Caco-2 (cell line): ENCODE data around the gene PFDN6. TPM values are rescaled to one million over a fixed set of nuclear protein-coding genes. Genes with fewer than 3 reads are reported as not detected.
"Not testable (repeated sequence)": the region's sequence is repeated elsewhere in the genome, so short reads cannot be mapped to it uniquely, and the experiment has no call there.

Experiments used
- BruUV-seq: library from RNA; stranded (reverse); fragments of 400-500 nt; replicated peaks from 2 replicates; lab custom pipeline; 2021; lab: Mats Ljungman, UMichigan
- CTCF ChIA-PET: fragments of 300-600 bp; sonication (Branson Sonifier 250); formaldehyde crosslinking; loops from one replicate; lab custom pipeline; 2022; ENCODE audit warnings: antibody characterized with exemption; lab: Charles Lee
- POLR2A ChIA-PET: fragments of 300-600 bp; sonication (Branson Sonifier 250); formaldehyde crosslinking; loops from one replicate; lab custom pipeline; 2022; ENCODE audit warnings: antibody characterized with exemption; lab: Charles Lee
- DNase-seq, 2 experiments: peaks; one replicate each; pipeline versions ENCODE4 v3.0.0 to v3.0.0-alpha.2; 2020 to 2022
- H3K27me3 ChIP-seq: replicated peaks from 2 replicates; pipeline ENCODE4 v1.6.0; 2011; ENCODE audit warnings: low read length; ENCODE audit not compliant: control insufficient read depth, insufficient read depth
- H3K36me3 ChIP-seq: 2 replicates; pipeline ENCODE4 v1.5.1; 2011; ENCODE audit warnings: low read length; ENCODE audit not compliant: control insufficient read depth, insufficient read depth
- H3K4me1 ChIP-seq: fragments of 250-450 bp; sonication (Bioruptor Pico); 2 replicates; pipeline ENCODE4 v1.5.1; 2020; ENCODE audit warnings: mild to moderate bottlenecking
- H3K4me3 ChIP-seq: 2 replicates; pipeline ENCODE4 v1.5.1; 2011; ENCODE audit warnings: low read depth, mild to moderate bottlenecking, control low read depth, low read length
- H3K9me3 ChIP-seq: fragments of 250-450 bp; sonication (Bioruptor Pico); 2 replicates; pipeline ENCODE4 v1.5.1; 2020; ENCODE audit warnings: mild to moderate bottlenecking, moderate library complexity
- H3K27ac Mint-ChIP-seq: one replicate; pipeline ENCODE4 v1.8.0; 2022; ENCODE audit warnings: mixed read lengths; ENCODE audit not compliant: unreplicated experiment
- H3K27me3 Mint-ChIP-seq: one replicate; pipeline ENCODE4 v1.8.0; 2022; ENCODE audit warnings: mixed read lengths; ENCODE audit not compliant: insufficient read depth, unreplicated experiment
- H3K36me3 Mint-ChIP-seq: one replicate; pipeline ENCODE4 v1.8.0; 2022; ENCODE audit warnings: mild to moderate bottlenecking, mixed read lengths; ENCODE audit not compliant: insufficient read depth, unreplicated experiment
- H3K4me1 Mint-ChIP-seq: one replicate; pipeline ENCODE4 v1.8.0; 2022; ENCODE audit warnings: low read depth, mixed read lengths; ENCODE audit not compliant: unreplicated experiment
- H3K4me3 Mint-ChIP-seq: one replicate; pipeline ENCODE4 v1.8.0; 2022; ENCODE audit warnings: mild to moderate bottlenecking, moderate library complexity, mixed read lengths; ENCODE audit not compliant: unreplicated experiment
- H3K9me3 Mint-ChIP-seq: one replicate; pipeline ENCODE4 v1.8.0; 2022; ENCODE audit warnings: mixed read lengths; ENCODE audit not compliant: unreplicated experiment
- intact Hi-C: fragments of 100-400 bp; cut with micrococcal nuclease; formaldehyde crosslinking; loops from one replicate; pipeline ENCODE4 v1.10.0; 2022; ENCODE audit not compliant: unreplicated experiment
- total RNA-seq: library from RNA; stranded (reverse); gene quantifications from 2 replicates; pipeline ENCODE4 v1.2.3, GENCODE V29; 2022
- TF ChIP-seq, protein P1 (sequence below), 2 experiments: fragments of 200-600 bp in 1 of 2; IDR thresholded peaks; 1 replicate in 1 of 2; 2 replicates in 1 of 2; pipeline versions ENCODE4 v1.5.1 to v1.8.0; 2011 to 2022; ENCODE audit warnings: antibody characterized with exemption in 1 of 2, control low read depth in 1 of 2, inconsistent platforms in 1 of 2, low read depth in 1 of 2, low read length in 1 of 2, mild to moderate bottlenecking in 1 of 2, moderate library complexity in 1 of 2; ENCODE audit not compliant: insufficient read depth in 1 of 2, severe bottlenecking in 1 of 2, unreplicated experiment in 1 of 2

The PFDN6 gene
- total RNA-seq, 1 experiment from 2014 or later: 65.9 TPM

DNA sequence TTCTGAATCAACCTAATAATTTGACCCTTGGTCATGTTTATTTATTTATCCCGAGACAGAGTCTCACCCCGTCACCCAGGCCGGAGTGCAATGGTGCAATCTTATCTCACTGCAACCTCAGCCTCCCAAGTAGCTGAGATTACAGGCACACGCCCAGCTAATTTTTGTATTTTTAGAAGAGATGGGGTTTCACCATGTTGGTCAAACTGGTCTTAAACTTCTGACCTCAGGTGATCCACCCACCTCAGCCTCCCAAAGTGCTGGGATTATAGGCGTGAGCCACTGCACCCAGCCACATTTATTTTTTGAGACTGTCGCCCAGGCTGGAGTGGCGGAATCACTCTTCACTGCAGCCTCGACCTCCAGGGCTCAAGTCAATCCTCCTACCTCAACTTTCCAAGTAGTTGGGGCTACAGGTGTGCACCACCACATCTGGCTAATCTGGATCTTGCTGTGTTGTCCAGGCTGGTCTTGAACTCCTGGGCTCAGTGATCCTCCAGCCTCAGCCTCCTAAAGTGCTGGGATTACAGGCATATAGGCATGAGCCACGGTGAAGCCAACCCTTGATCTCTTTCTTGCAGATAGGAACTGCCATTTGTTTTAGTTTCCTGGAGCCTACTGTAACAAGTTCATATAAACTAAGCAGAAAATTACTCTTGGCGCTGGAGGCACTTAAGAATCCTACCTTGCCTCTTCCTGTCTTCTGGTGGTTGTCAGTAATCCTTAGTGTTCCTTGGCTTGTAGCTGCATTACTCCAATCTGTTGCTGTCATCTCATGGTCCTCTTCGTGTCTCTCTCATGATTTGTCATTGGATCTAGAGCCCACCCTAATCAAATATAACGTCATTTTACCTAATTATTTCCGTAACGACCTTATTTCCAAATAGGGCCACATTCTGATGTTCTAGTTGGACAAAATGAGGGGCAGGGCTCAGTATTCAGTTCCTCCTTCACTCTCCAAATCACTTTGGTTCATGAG lies 15.2 kb upstream of the PFDN6 start:
- BruUV-seq: no TSS peak
- no peak for DNase-seq
- H3K9me3 ChIP-seq: no peaks in the 10 kb centered on the region
- intact Hi-C loops: no loop called here
- peaks cover 9% of the 10 kb centered on the region for H3K36me3 ChIP-seq
- peak overlapping the region; percentile 80 for H3K27ac Mint-ChIP-seq
- no peaks in the 10 kb centered on the region for H3K27me3 ChIP-seq
- no peaks in the 10 kb centered on the region for H3K27me3 Mint-ChIP-seq
- H3K4me3 Mint-ChIP-seq: peak overlapping the region; percentile 95
- H3K9me3 Mint-ChIP-seq: no peaks in the 10 kb centered on the region
- H3K4me1 Mint-ChIP-seq: peaks cover 24% of the 10 kb centered on the region
- ChIA-PET POLR2A (interaction anchor here (0.6 kb wide), 1 partner anchor 43 kb away, joined by 7 read pairs; no protein-coding TSS in a partner anchor), CTCF (no interaction called here)
- TF ChIP-seq, protein P1, sequence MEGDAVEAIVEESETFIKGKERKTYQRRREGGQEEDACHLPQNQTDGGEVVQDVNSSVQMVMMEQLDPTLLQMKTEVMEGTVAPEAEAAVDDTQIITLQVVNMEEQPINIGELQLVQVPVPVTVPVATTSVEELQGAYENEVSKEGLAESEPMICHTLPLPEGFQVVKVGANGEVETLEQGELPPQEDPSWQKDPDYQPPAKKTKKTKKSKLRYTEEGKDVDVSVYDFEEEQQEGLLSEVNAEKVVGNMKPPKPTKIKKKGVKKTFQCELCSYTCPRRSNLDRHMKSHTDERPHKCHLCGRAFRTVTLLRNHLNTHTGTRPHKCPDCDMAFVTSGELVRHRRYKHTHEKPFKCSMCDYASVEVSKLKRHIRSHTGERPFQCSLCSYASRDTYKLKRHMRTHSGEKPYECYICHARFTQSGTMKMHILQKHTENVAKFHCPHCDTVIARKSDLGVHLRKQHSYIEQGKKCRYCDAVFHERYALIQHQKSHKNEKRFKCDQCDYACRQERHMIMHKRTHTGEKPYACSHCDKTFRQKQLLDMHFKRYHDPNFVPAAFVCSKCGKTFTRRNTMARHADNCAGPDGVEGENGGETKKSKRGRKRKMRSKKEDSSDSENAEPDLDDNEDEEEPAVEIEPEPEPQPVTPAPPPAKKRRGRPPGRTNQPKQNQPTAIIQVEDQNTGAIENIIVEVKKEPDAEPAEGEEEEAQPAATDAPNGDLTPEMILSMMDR (IDR thresholded peaks at IDR 0.05; ENCODE audit: insufficient read depth in 1 of 2, low read depth in 1 of 2, low read length in 1 of 2, severe bottlenecking in 1 of 2, unreplicated experiment in 1 of 2): no peak
- peaks cover 80% of the 10 kb centered on the region for H3K36me3 Mint-ChIP-seq
- 0 out of 2 replicates have a peak overlapping the region, but pooled peaks have one; percentile 6 for H3K4me3 ChIP-seq
- peaks cover 18% of the 10 kb centered on the region for H3K4me1 ChIP-seq

DNA sequence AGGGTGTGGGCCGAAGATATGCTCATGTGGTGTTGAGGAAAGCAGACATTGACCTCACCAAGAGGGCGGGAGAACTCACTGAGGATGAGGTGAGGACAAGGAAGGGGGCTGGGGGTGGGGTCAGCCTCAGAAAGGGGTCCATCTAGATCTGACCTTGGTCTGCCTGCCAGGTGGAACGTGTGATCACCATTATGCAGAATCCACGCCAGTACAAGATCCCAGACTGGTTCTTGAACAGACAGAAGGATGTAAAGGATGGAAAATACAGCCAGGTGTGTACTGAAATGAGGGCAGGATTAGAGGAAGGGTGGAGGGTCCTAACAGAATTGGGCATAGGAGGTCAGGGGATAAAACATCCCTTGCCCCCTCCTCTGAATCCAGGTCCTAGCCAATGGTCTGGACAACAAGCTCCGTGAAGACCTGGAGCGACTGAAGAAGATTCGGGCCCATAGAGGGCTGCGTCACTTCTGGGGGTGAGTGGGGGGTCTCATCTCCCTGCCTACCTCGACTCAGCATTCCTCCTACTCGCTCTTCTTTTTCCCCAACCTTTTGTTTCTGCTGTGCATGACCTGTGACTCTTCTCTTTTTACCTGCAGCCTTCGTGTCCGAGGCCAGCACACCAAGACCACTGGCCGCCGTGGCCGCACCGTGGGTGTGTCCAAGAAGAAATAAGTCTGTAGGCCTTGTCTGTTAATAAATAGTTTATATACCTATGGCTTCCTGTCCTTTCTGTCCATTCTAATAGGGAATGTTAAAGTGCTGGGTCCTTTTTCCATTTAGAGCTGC lies 13.4 kb upstream of the PFDN6 start:
- BruUV-seq, H3K36me3 ChIP-seq, H3K9me3 Mint-ChIP-seq, H3K9me3 ChIP-seq, DNase-seq, H3K4me3 ChIP-seq, H3K27me3 ChIP-seq, intact Hi-C loops, H3K27me3 Mint-ChIP-seq: not testable (repeated sequence)
- ChIA-PET POLR2A (interaction anchor here (3.0 kb wide), 1 partner anchor 13 kb away, joined by 10 read pairs; the partner anchor contains the start of genes PFDN6 and WDR46), CTCF (interaction anchor here (0.6 kb wide), 1 partner anchor 236 kb away, joined by 6 read pairs; no protein-coding TSS in a partner anchor)
- Mint-ChIP-seq H3K27ac (peak overlapping the region; percentile 18), H3K36me3 (peaks cover 95% of the 10 kb centered on the region), H3K4me1 (peaks cover 18% of the 10 kb centered on the region), H3K4me3 (peak overlapping the region; percentile 56)
- peaks cover 18% of the 10 kb centered on the region for H3K4me1 ChIP-seq

DNA sequence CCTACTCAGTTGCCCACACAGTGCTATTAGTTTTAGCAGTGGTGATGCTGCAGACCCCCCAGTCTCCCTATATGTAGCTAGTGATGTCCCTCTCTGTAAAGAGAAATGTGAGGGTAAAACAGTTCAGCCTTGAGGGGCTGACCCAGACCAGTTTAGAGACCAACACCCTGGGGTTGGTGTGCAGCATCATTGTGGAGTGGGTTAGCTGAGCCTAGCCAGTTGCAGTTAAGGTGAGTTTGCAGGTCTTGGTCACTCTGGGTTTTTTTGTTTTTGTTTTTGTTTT lies 12.9 kb upstream of the PFDN6 start:
- Histone ChIP-seq H3K36me3 (peaks cover 9% of the 10 kb centered on the region), H3K4me3 (no peak overlapping the region), H3K27me3 (no peaks in the 10 kb centered on the region), H3K9me3 (no peaks in the 10 kb centered on the region), H3K4me1 (peaks cover 18% of the 10 kb centered on the region)
- no peak for DNase-seq
- Mint-ChIP-seq H3K4me1 (peaks cover 18% of the 10 kb centered on the region), H3K27ac (peak overlapping the region; percentile 18), H3K27me3 (no peaks in the 10 kb centered on the region), H3K9me3 (no peaks in the 10 kb centered on the region), H3K36me3 (peaks cover 91% of the 10 kb centered on the region), H3K4me3 (peak overlapping the region; percentile 56)
- no TSS peak for BruUV-seq
- ChIA-PET CTCF (interaction anchor here (0.6 to 1.9 kb wide), 2 partner anchors 12 to 236 kb away, joined by 6 to 8 read pairs; partner anchors contain the start of genes PFDN6 and WDR46), POLR2A (interaction anchor here (3.0 kb wide), 1 partner anchor 13 kb away, joined by 10 read pairs; the partner anchor contains the start of genes PFDN6 and WDR46)
- intact Hi-C loops: no loop called here
- TF ChIP-seq, protein P1 (IDR thresholded peaks at IDR 0.05; ENCODE audit: insufficient read depth in 1 of 2, low read depth in 1 of 2, low read length in 1 of 2, severe bottlenecking in 1 of 2, unreplicated experiment in 1 of 2): no peak
